ENCODE results near the gene URB1. TPM values are rescaled to one million over a fixed set of nuclear protein-coding genes. Genes with fewer than 3 reads are reported as not detected.

The URB1 gene
- polyA plus RNA-seq, 1 donor (not counting 4 experiments of a cell fraction or from before 2014, with no cell fraction given): 9.0 TPM

DNA sequence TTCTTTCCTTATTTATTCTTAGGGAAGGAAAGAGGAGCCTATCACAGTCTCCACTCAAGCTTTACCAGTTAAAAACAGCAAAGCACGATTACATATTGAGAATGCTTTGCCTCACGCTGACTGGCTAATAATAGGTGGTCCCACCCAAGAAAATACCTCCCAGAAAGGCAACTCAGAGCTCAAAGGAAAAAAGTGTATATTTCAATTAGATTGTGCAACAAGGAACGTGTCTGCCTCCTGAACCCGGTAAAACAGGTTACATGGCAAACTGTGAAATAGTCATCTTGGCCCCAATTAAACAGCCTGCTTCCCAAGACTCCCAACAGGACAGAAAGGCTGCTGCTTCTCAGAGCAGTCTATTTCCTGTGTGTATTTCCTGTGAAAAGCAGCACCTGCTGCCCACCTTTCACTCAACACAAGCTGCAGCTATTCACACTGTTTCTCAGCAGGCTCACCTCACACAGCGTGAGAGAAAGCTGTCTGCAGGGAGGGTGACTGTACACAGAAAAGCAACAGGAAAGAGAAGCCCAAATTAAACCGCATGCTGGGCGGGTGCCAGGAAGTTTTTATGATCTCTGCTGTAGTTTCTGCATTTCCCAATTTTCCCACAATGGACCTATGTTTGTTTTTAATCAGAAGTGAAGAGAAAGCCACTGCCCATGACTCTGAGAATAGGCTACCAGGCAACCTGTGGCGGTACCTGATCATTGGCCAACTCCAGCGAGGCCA lies 44.0 kb downstream of the URB1 start:
- H3K4me2 ChIP-seq (ENCODE audit: control insufficient read depth, extremely low read depth, insufficient read depth, low read depth, low read length): no peak overlapping the region
- dilution Hi-C loops (cut with MboI; ENCODE audit: extremely low pct_ligation_motif_present, low sequenced_read_pairs): no loop called here

DNA sequence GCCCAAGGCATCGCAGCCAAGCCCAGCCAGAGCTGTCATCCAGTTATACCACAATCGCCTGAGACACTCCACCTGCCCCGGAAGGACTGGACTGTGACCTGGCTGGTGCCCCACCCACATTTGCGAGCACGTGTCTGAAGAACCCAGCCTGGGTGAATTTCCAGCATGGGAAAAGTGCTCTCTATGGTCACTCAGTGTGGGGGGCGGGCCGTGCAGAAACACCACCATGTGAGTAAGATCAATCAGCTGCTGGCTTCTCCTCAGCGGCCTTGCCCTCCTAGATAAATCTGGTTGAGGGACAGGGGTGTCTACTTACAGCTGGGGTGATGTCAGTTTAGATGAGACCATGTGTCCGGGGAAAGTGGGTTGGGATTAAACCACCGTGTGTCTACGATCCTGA lies 44.8 kb downstream of the URB1 start:
- Histone ChIP-seq H3K27me3 (ENCODE audit: control insufficient read depth, extremely low read depth, insufficient read depth, low read length) (no peaks in the 10 kb centered on the region), H3K9ac (ENCODE audit: control insufficient read depth, extremely low read depth, insufficient read depth, low read length) (no peak overlapping the region), H3K4me3 (ENCODE audit: control insufficient read depth in 2 of 3, extremely low read depth in 1 of 3, insufficient read depth in 2 of 3, low read depth in 1 of 3, low read length in 3 of 3) (no peak overlapping the region), H3K9me1 (ENCODE audit: control insufficient read depth, extremely low read depth, insufficient read depth, low read length) (no peaks in the 10 kb centered on the region), H3K9me3 (ENCODE audit: control insufficient read depth, low read depth, low read length) (no peaks in the 10 kb centered on the region), H3K79me2 (ENCODE audit: control insufficient read depth, insufficient read depth, low read length) (peaks cover 22% of the 10 kb centered on the region), H3K27ac (ENCODE audit: control insufficient read depth, insufficient read depth, low read length) (peak overlapping the region; percentile 27), H2AFZ (ENCODE audit: control insufficient read depth, low read length) (no peak overlapping the region), H4K20me1 (ENCODE audit: control insufficient read depth, extremely low read depth, insufficient read depth, low read length) (peaks cover 6% of the 10 kb centered on the region), H3K4me2 (ENCODE audit: control insufficient read depth, extremely low read depth, insufficient read depth, low read depth, low read length) (no peak overlapping the region), H3K4me1 (ENCODE audit: control insufficient read depth, extremely low read depth, insufficient read depth, low read length) (peaks cover 13% of the 10 kb centered on the region), H3K36me3 (ENCODE audit: control insufficient read depth in 2 of 2, extremely low read depth in 1 of 2, insufficient read depth in 2 of 2, low read length in 2 of 2) (peaks cover 69 to 81% of the 10 kb centered on the region in 2 experiments)
- dilution Hi-C loops (cut with MboI; ENCODE audit: extremely low pct_ligation_motif_present, low sequenced_read_pairs): no loop called here
- TF ChIP-seq CTCF (optimal IDR thresholded peaks at IDR 0.05 in 1 of 3, IDR thresholded peaks at IDR 0.05 in 1 of 3, conservative IDR thresholded peaks at IDR 0.05 in 1 of 3; ENCODE audit: extremely low read depth in 1 of 3, insufficient read depth in 2 of 3, low read length in 3 of 3) (no peak), EZH2 (IDR thresholded peaks at IDR 0.05; ENCODE audit: low read length) (no peak)
- DNase-seq (ENCODE audit: low read depth, low spot score) (no peak), FAIRE-seq (no peak)

More for the DNA sequence above, 44.0 kb downstream of the URB1 start:
- Histone ChIP-seq H3K4me1 (ENCODE audit: control insufficient read depth, extremely low read depth, insufficient read depth, low read length) (peaks cover 13% of the 10 kb centered on the region), H3K79me2 (ENCODE audit: control insufficient read depth, insufficient read depth, low read length) (peaks cover 22% of the 10 kb centered on the region), H3K27ac (ENCODE audit: control insufficient read depth, insufficient read depth, low read length) (peak overlapping the region; percentile 27), H3K9ac (ENCODE audit: control insufficient read depth, extremely low read depth, insufficient read depth, low read length) (no peak overlapping the region), H4K20me1 (ENCODE audit: control insufficient read depth, extremely low read depth, insufficient read depth, low read length) (peaks cover 6% of the 10 kb centered on the region), H2AFZ (ENCODE audit: control insufficient read depth, low read length) (no peak overlapping the region), H3K9me3 (ENCODE audit: control insufficient read depth, low read depth, low read length) (no peaks in the 10 kb centered on the region), H3K4me3 (ENCODE audit: control insufficient read depth in 2 of 3, extremely low read depth in 1 of 3, insufficient read depth in 2 of 3, low read depth in 1 of 3, low read length in 3 of 3) (no peak overlapping the region), H3K36me3 (ENCODE audit: control insufficient read depth in 2 of 2, extremely low read depth in 1 of 2, insufficient read depth in 2 of 2, low read length in 2 of 2) (peaks cover 69 to 89% of the 10 kb centered on the region in 2 experiments), H3K9me1 (ENCODE audit: control insufficient read depth, extremely low read depth, insufficient read depth, low read length) (no peaks in the 10 kb centered on the region), H3K27me3 (ENCODE audit: control insufficient read depth, extremely low read depth, insufficient read depth, low read length) (no peaks in the 10 kb centered on the region)
- TF ChIP-seq EZH2 (IDR thresholded peaks at IDR 0.05; ENCODE audit: low read length) (no peak), CTCF (optimal IDR thresholded peaks at IDR 0.05 in 1 of 3, IDR thresholded peaks at IDR 0.05 in 1 of 3, conservative IDR thresholded peaks at IDR 0.05 in 1 of 3; ENCODE audit: extremely low read depth in 1 of 3, insufficient read depth in 2 of 3, low read length in 3 of 3) (no peak)
- no peak for FAIRE-seq
- no peak for DNase-seq (ENCODE audit: low read depth, low spot score)

Measured in keratinocyte (primary cell).